Ishikawa (cell line): ENCODE results near the gene TBC1D23.

Experiments
- NFIC ChIP-seq: IDR thresholded peaks from 2 replicates; pipeline ENCODE4 v1.6.1; 2012
- TEAD4 ChIP-seq: IDR thresholded peaks from 2 replicates; pipeline ENCODE4 v1.6.1; 2012

DNA sequence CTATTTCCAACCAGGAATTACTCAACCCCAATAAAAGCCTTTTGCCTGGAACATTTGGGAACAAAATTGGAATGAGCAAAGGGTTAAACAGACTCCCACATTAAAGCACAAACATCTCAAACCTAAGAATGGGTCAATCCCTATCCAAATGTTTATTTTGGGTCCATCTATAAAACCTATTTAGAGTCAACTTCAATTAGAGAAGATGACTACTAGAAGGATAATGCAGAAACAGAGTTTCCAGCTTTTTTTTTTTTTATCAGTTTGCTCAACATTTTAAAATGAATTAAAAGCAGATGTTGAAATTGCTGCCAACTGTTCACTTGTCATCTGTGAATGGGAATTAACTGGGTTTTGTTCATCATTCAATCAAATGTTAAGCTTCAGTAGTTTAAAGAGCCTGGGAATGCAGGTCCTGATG lies 4.1 kb upstream of the TBC1D23 start:
- TF ChIP-seq TEAD4, result no peak
- no peak for TF ChIP-seq NFIC
